Esophagus muscularis mucosa (tissue), 4 donors: ENCODE measurements around the gene SLC2A11.

Experiments
- CTCF ChIP-seq, 3 experiments: fragments of 200-600 bp in 2 of 3; fragments of 450-650 bp in 1 of 3; sonication (generic) in 2 of 3; IDR thresholded peaks; one replicate each; pipeline ENCODE4 v1.5.1; 2017 to 2019; ENCODE audit warnings: antibody characterized with exemption in 3 of 3, mild to moderate bottlenecking in 2 of 3, moderate library complexity in 1 of 3
- EP300 ChIP-seq: sonication (generic); formaldehyde crosslinking; IDR thresholded peaks from one replicate; pipeline ENCODE4 v1.6.1; 2017; ENCODE audit warnings: antibody characterized with exemption
- POLR2A ChIP-seq: fragments of 450-650 bp; IDR thresholded peaks from one replicate; pipeline ENCODE4 v1.6.1; 2017; ENCODE audit warnings: antibody characterized with exemption, moderate library complexity, mild to moderate bottlenecking, low read depth
- POLR2AphosphoS5 ChIP-seq, 2 donors: sonication (generic); formaldehyde crosslinking; IDR thresholded peaks; one replicate each; pipeline ENCODE4 v1.6.1; 2017; ENCODE audit warnings: antibody characterized with exemption in 2 of 2

GRCh38 chr22:23837496-23837859 is 20.2 kb upstream of the SLC2A11 start:
- TF ChIP-seq CTCF (IDR thresholded peaks at IDR 0.05), result no peak
- no peak for TF ChIP-seq POLR2AphosphoS5 (IDR thresholded peaks at IDR 0.05)
- no peak for TF ChIP-seq POLR2A
- no peak for TF ChIP-seq EP300
